Measurements from ENCODE around the gene NFE2L2.

- TF ChIP-seq CTCF (IDR thresholded peaks at IDR 0.05; ENCODE audit: low read depth, low read length) = no peak
- no peak for TF ChIP-seq EZH2phosphoT487 (IDR thresholded peaks at IDR 0.05; ENCODE audit: low read depth)
Measured at GRCh38 chr2:177298191-177298590, 33.7 kb upstream of the NFE2L2 start.
